Neural crest cell (in vitro differentiated cells): ENCODE measurements around the gene NUFIP1. TPM values are rescaled to one million over a fixed set of nuclear protein-coding genes. Genes with fewer than 3 reads are reported as not detected.

Experiments used
- DNase-seq: peaks from one replicate; pipeline ENCODE4 v3.0.0; 2021; ENCODE audit warnings: low read depth, mixed read lengths, low spot score
- H3K27ac Mint-ChIP-seq: one replicate; pipeline ENCODE4 v1.8.0; 2021; ENCODE audit warnings: mild to moderate bottlenecking, mixed read lengths; ENCODE audit not compliant: unreplicated experiment
- H3K27me3 Mint-ChIP-seq: 2 replicates; pipeline ENCODE4 v1.8.0; 2021; ENCODE audit warnings: low read depth, mild to moderate bottlenecking, mixed read lengths
- H3K36me3 Mint-ChIP-seq: 2 replicates; pipeline ENCODE4 v1.8.0; 2021; ENCODE audit warnings: low read depth, mild to moderate bottlenecking, mixed read lengths
- H3K4me1 Mint-ChIP-seq: 2 replicates; pipeline ENCODE4 v1.8.0; 2021; ENCODE audit warnings: mixed read lengths
- H3K4me3 Mint-ChIP-seq: one replicate; pipeline ENCODE4 v1.8.0; 2021; ENCODE audit warnings: mild to moderate bottlenecking, mixed read lengths
- H3K9me3 Mint-ChIP-seq: 2 replicates; pipeline ENCODE4 v1.8.0; 2021; ENCODE audit warnings: mixed read lengths
- CTCF ChIP-seq: fragments of 200-600 bp; sonication (generic); conservative IDR thresholded peaks from 2 replicates; pipeline ENCODE4 v1.5.0; 2021; ENCODE audit warnings: antibody characterized with exemption, mild to moderate bottlenecking
- total RNA-seq: library from RNA; stranded (reverse); gene quantifications from 2 replicates; pipeline ENCODE4 v1.2.1, GENCODE V29; 2021

The NUFIP1 gene
- total RNA-seq, 1 donor from 2014 or later: 11.6 TPM

- TF ChIP-seq CTCF: no peak
- Mint-ChIP-seq H3K4me3 (no peak overlapping the region), H3K9me3 (peaks cover 2% of the 10 kb centered on the region), H3K36me3 (peaks cover 3% of the 10 kb centered on the region), H3K27ac (no peak overlapping the region), H3K4me1 (peaks cover 41% of the 10 kb centered on the region), H3K27me3 (no peaks in the 10 kb centered on the region)
- DNase-seq: no peak
Observed at GRCh38 chr13:44908266-44908665, 81.0 kb downstream of the NUFIP1 start.

- no peak for TF ChIP-seq CTCF
- Mint-ChIP-seq H3K4me3 (peak overlapping the region; percentile 24), H3K27ac (no peak overlapping the region), H3K27me3 (no peaks in the 10 kb centered on the region), H3K36me3 (no peaks in the 10 kb centered on the region), H3K9me3 (peaks cover 2% of the 10 kb centered on the region), H3K4me1 (peaks cover 56% of the 10 kb centered on the region)
- no peak for DNase-seq
Observed at GRCh38 chr13:44906713-44907112, 82.6 kb downstream of the NUFIP1 start.

- no peak for TF ChIP-seq CTCF
- H3K27ac Mint-ChIP-seq: no peak overlapping the region
- no peaks in the 10 kb centered on the region for H3K27me3 Mint-ChIP-seq
- H3K4me1 Mint-ChIP-seq: peaks cover 58% of the 10 kb centered on the region
- peaks cover 2% of the 10 kb centered on the region for H3K9me3 Mint-ChIP-seq
- peak overlapping the region; percentile 24 for H3K4me3 Mint-ChIP-seq
- H3K36me3 Mint-ChIP-seq: no peaks in the 10 kb centered on the region
- DNase-seq: no peak
Observed at GRCh38 chr13:44906230-44906629, 83.0 kb downstream of the NUFIP1 start.

GRCh38 chr13:44905556-44905955 lies 83.7 kb downstream of the NUFIP1 start:
- H3K27me3 Mint-ChIP-seq: no peaks in the 10 kb centered on the region
- DNase-seq: no peak
- no peak for TF ChIP-seq CTCF
- no peak overlapping the region for H3K27ac Mint-ChIP-seq
- peaks cover 58% of the 10 kb centered on the region for H3K4me1 Mint-ChIP-seq
- no peaks in the 10 kb centered on the region for H3K36me3 Mint-ChIP-seq
- peaks cover 2% of the 10 kb centered on the region for H3K9me3 Mint-ChIP-seq
- no peak overlapping the region for H3K4me3 Mint-ChIP-seq

GRCh38 chr13:44904967-44905366 lies 84.3 kb downstream of the NUFIP1 start:
- peaks cover 58% of the 10 kb centered on the region for H3K4me1 Mint-ChIP-seq
- no peaks in the 10 kb centered on the region for H3K36me3 Mint-ChIP-seq
- peaks cover 2% of the 10 kb centered on the region for H3K9me3 Mint-ChIP-seq
- no peaks in the 10 kb centered on the region for H3K27me3 Mint-ChIP-seq
- H3K4me3 Mint-ChIP-seq: peak overlapping the region; percentile 41
- no peak for TF ChIP-seq CTCF
- DNase-seq: no peak
- H3K27ac Mint-ChIP-seq: peak overlapping the region; percentile 86

GRCh38 chr13:44903574-44903985 lies 85.7 kb downstream of the NUFIP1 start:
- DNase-seq: no peak
- no peaks in the 10 kb centered on the region for H3K36me3 Mint-ChIP-seq
- peaks cover 2% of the 10 kb centered on the region for H3K9me3 Mint-ChIP-seq
- H3K27ac Mint-ChIP-seq: peak overlapping the region; percentile 98
- no peak for TF ChIP-seq CTCF
- H3K4me3 Mint-ChIP-seq: peak overlapping the region; percentile 80
- peaks cover 58% of the 10 kb centered on the region for H3K4me1 Mint-ChIP-seq
- no peaks in the 10 kb centered on the region for H3K27me3 Mint-ChIP-seq
